Memory B cell (primary cell): ENCODE results near the gene TM9SF1.

Experiments used
- ATAC-seq: fragments of 150-1000 bp; cut with Tn5 transposase; 2 replicates; pipeline ENCODE4 v1.10.0; 2021; ENCODE audit warnings: low read depth, mild to moderate bottlenecking, moderate library complexity
- DNase-seq, 2 donors: peaks; one replicate each; pipeline ENCODE4 v3.0.0; 2022; ENCODE audit warnings: low spot score in 2 of 2
- H3K27ac Mint-ChIP-seq: one replicate; pipeline ENCODE4 v1.8.0; 2022; ENCODE audit warnings: mild to moderate bottlenecking, moderate library complexity, mixed read lengths
- H3K27me3 Mint-ChIP-seq: one replicate; pipeline ENCODE4 v1.8.0; 2022; ENCODE audit warnings: mixed read lengths
- H3K36me3 Mint-ChIP-seq: one replicate; pipeline ENCODE4 v1.8.0; 2022; ENCODE audit warnings: mild to moderate bottlenecking, mixed read lengths
- H3K4me1 Mint-ChIP-seq: one replicate; pipeline ENCODE4 v1.8.0; 2022; ENCODE audit warnings: mixed read lengths
- H3K4me3 Mint-ChIP-seq: one replicate; pipeline ENCODE4 v1.8.0; 2022; ENCODE audit warnings: mild to moderate bottlenecking, moderate library complexity, mixed read lengths
- H3K9me3 Mint-ChIP-seq: one replicate; pipeline ENCODE4 v1.8.0; 2022; ENCODE audit warnings: mixed read lengths

The TM9SF1 gene

DNA sequence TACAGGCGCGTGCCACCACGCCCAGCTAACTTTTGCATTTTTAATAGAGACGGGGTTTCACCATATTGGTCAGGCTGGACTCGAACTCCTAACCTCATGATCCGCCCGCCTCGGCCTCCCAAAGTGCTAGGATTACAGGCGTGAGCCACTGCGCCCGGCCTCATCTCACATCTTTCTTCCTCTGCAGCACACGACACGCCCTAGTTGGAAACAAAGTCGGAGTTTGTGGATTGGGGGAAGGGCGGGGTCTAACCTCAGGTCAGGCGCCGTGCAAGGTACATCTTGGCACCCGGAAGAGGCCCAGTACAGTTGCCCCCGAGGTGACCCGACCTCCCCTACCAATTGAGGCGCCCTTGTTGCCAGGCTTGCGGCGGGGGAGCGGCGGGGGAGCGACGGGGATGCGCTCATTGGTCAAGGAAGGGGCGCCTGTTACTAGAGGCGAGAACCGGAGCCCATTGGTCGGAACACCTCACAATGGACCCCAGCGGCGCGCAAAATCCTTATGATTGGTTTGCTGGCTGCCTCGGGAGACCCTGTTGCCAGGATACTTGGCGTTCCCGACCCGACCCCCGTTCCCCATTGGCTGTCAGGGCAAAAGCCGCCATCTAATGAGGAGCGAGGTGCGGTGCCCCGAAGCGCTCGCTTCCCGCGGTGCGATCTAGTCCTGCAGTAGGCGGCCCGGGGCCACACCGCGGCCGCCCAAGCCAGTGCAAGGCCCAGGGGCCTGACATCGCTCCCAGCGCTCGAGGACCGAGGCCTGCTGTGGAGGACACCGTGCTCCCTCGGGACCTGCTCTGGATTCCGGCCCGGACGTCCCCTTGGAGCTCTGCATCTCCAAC, 23.6 kb downstream of the TM9SF1 start, which contains the start of gene REC8:
Gene REC8, plus strand, starts transcription at position 659 of the 839 bp plus-strand sequence. CDS start 473 bp downstream, outside the sequence.
- ATAC-seq (peak; percentile 90), DNase-seq (peak; percentile 56 to 74)
- Mint-ChIP-seq H3K9me3 (no peaks in the 10 kb centered on the region), H3K36me3 (peaks cover 16% of the 10 kb centered on the region), H3K27me3 (no peaks in the 10 kb centered on the region), H3K27ac (peak within 1 kb of the TSS; percentile 84), H3K4me1 (peaks cover 22% of the 10 kb centered on the region), H3K4me3 (peak within 1 kb of the TSS; percentile 93)

GRCh38 chr14:24167469-24168114, 27.6 kb downstream of the TM9SF1 start:
- H3K36me3 Mint-ChIP-seq, result peaks cover 38% of the 10 kb centered on the region

DNA sequence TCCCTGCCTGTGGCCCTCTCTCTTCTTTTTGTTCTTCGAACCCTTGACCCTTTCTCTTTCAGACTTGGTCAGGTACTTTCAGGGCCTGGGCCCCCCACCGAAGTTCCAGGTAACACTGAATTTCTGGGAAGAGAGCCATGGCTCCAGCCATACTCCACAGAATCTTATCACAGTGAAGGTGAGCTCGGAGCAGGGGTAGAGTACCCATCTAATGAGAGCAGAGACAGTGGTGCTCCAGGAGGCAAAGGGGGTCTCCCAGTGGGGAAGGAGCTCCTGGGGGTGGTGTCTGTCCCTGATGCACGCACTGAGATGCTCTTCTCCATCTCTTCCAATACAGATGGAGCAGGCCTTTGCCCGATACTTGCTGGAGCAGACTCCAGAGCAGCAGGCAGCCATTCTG, 29.5 kb downstream of the TM9SF1 start:
- no peaks in the 10 kb centered on the region for H3K27me3 Mint-ChIP-seq
- H3K27ac Mint-ChIP-seq, result no peak overlapping the region
- H3K4me3 Mint-ChIP-seq, result no peak overlapping the region

More at GRCh38 chr14:24167469-24168114, 27.6 kb downstream of the TM9SF1 start:
- H3K4me1 Mint-ChIP-seq, result peaks cover 23% of the 10 kb centered on the region
- H3K27me3 Mint-ChIP-seq, result no peaks in the 10 kb centered on the region
- H3K4me3 Mint-ChIP-seq, result no peak overlapping the region
- peak overlapping the region; percentile 42 for H3K27ac Mint-ChIP-seq
- DNase-seq (no peak), ATAC-seq (no peak)
- H3K9me3 Mint-ChIP-seq, result no peaks in the 10 kb centered on the region

DNA sequence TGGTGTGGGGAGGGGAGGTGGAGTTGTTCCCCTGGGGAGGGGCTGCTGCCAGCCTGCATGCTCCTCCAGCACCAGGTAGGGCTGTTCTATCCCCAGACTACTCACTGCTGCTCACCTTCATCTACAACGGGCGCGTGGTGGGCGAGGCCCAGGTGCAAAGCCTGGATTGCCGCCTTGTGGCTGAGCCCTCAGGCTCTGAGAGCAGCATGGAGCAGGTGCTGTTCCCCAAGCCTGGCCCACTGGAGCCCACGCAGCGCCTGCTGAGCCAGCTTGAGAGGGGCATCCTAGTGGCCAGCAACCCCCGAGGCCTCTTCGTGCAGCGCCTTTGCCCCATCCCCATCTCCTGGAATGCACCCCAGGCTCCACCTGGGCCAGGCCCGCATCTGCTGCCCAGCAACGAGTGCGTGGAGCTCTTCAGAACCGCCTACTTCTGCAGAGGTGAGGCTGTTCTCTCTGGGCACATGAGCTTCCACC, 30.7 kb downstream of the TM9SF1 start:
- Mint-ChIP-seq H3K27me3 (no peaks in the 10 kb centered on the region), H3K27ac (peak overlapping the region; percentile 55), H3K4me3 (peak overlapping the region; percentile 33), H3K9me3 (no peaks in the 10 kb centered on the region), H3K36me3 (peaks cover 42% of the 10 kb centered on the region), H3K4me1 (peaks cover 25% of the 10 kb centered on the region)
- no peak for DNase-seq
- ATAC-seq, result no peak

More for the DNA sequence above, 29.5 kb downstream of the TM9SF1 start:
- Mint-ChIP-seq H3K4me1 (peaks cover 24% of the 10 kb centered on the region), H3K36me3 (peaks cover 45% of the 10 kb centered on the region), H3K9me3 (no peaks in the 10 kb centered on the region)
- ATAC-seq (no peak), DNase-seq (no peak)

DNA sequence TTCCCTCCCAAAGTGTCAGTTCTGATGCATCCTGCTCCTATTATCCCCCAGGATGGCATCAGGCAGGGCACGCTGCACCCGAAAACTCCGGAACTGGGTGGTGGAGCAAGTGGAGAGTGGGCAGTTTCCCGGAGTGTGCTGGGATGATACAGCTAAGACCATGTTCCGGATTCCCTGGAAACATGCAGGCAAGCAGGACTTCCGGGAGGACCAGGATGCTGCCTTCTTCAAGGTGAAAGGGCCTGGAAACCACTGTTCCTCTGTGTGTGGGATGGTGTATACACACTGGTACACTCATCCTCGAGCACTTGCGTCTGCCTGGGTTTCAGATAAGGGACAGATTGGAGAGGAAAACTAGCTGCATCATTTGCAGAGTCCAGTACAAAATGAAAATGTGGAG, 33.1 kb downstream of the TM9SF1 start:
- ATAC-seq, result no peak
- DNase-seq, result no peak

DNA sequence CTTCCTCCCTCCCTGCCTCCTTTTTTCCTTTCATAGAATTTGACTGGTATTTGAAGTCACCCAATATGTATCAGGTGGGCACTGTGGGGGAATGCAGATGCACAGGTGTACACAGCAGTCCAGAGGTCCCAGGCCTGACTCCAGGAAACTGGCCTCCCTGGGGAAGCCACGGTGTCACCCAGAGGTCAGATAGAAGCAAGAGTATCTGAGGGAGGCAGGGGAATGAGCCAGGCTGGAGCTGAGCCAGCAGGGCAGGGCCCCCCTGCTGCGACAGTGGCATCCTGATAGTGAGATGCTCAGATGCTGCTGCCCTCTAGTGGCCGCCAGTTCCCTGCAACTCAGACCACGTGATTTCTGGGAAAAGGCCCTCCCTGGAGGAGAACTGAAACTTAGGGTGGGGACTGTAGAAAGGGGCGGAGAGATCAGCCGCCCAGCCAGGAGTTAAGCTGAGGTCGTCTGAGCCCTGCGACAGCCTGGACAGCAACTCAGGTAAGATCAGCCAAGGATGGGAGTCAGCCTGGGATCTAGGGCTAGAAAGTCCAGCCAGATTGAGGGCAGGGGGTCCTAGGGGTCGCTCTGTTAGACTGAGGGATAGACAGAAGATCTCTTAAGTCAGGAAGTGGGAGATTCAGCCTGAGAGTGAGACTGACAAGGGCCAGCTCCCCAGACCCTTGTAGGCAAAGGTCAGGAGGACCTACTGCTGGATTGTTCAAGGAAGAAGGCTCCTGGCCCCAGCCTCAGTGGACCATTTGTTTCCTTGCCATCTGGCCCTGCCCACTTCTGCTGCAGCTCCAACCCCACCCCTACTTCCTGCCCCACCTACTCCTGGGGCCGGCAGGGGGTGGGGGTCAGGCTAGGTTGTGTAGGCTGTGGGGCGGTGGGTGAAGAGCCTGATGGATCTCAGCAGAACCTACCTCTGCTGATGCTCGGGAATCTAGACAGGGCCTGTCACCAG, 34.1 kb downstream of the TM9SF1 start, which contains the start of gene IRF9:
Gene IRF9, plus strand, starts transcription at position 416 of the 955 bp plus-strand sequence. CDS start 880 bp downstream, outside the sequence.
- Mint-ChIP-seq H3K4me1 (peaks cover 17% of the 10 kb centered on the region), H3K36me3 (peaks cover 38% of the 10 kb centered on the region), H3K27me3 (no peaks in the 10 kb centered on the region), H3K27ac (peak within 1 kb of the TSS; percentile 95), H3K4me3 (peak within 1 kb of the TSS; percentile 99), H3K9me3 (no peaks in the 10 kb centered on the region)
- ATAC-seq (peak; percentile 92), DNase-seq (peak; percentile 98)

More for the DNA sequence above, 33.1 kb downstream of the TM9SF1 start:
- Mint-ChIP-seq H3K9me3 (no peaks in the 10 kb centered on the region), H3K27ac (peak overlapping the region; percentile 95), H3K4me1 (peaks cover 17% of the 10 kb centered on the region), H3K27me3 (no peaks in the 10 kb centered on the region), H3K36me3 (peaks cover 37% of the 10 kb centered on the region), H3K4me3 (peak overlapping the region; percentile 99)

GRCh38 chr14:24160499-24160849, 34.8 kb downstream of the TM9SF1 start:
- H3K27ac Mint-ChIP-seq, result peak overlapping the region; percentile 95
- no peak for DNase-seq
- no peaks in the 10 kb centered on the region for H3K9me3 Mint-ChIP-seq
- peak overlapping the region; percentile 99 for H3K4me3 Mint-ChIP-seq
- H3K4me1 Mint-ChIP-seq, result peaks cover 17% of the 10 kb centered on the region
- H3K36me3 Mint-ChIP-seq, result peaks cover 39% of the 10 kb centered on the region
- no peak for ATAC-seq
- H3K27me3 Mint-ChIP-seq, result no peaks in the 10 kb centered on the region

- Mint-ChIP-seq H3K36me3 (peaks cover 35% of the 10 kb centered on the region), H3K27me3 (no peaks in the 10 kb centered on the region), H3K27ac (peak overlapping the region; percentile 95), H3K4me1 (peaks cover 16% of the 10 kb centered on the region), H3K9me3 (no peaks in the 10 kb centered on the region), H3K4me3 (no peak overlapping the region)
- DNase-seq, result no peak
- no peak for ATAC-seq
Observed at GRCh38 chr14:24159777-24160498, 35.3 kb downstream of the TM9SF1 start.

GRCh38 chr14:24157331-24157730, 37.9 kb downstream of the TM9SF1 start:
- H3K4me3 Mint-ChIP-seq, result no peak overlapping the region
- no peak for ATAC-seq
- H3K9me3 Mint-ChIP-seq, result no peaks in the 10 kb centered on the region
- H3K4me1 Mint-ChIP-seq, result peaks cover 8% of the 10 kb centered on the region
- H3K36me3 Mint-ChIP-seq, result peaks cover 23% of the 10 kb centered on the region
- peak overlapping the region; percentile 9 for H3K27ac Mint-ChIP-seq
- DNase-seq, result no peak
- no peaks in the 10 kb centered on the region for H3K27me3 Mint-ChIP-seq

DNA sequence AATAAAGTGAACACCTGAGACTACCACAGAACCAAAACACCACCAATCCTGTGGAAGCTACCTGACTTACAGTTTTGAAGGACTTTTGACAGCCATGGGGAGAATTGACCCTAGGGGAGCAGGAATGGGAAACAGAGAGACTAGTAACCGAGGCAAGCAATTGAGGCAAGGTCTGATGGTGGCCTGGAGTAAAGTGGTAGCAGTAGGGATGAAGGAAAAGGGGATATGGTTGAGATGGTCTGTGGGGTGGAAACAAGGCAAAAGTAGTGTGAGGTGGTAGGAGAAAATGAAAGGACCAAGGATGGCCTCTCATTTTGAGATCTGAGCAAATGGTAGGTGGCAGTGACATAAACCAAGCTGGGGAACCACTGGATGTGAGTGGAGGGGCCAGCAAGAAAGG, 38.4 kb downstream of the TM9SF1 start:
- no peak for ATAC-seq
- Mint-ChIP-seq H3K4me3 (no peak overlapping the region), H3K36me3 (peaks cover 22% of the 10 kb centered on the region), H3K27me3 (no peaks in the 10 kb centered on the region), H3K27ac (peak overlapping the region; percentile 9), H3K4me1 (peaks cover 4% of the 10 kb centered on the region), H3K9me3 (no peaks in the 10 kb centered on the region)
- no peak for DNase-seq

GRCh38 chr14:24155100-24155499, 40.1 kb downstream of the TM9SF1 start:
- peaks cover 27% of the 10 kb centered on the region for H3K36me3 Mint-ChIP-seq

DNA sequence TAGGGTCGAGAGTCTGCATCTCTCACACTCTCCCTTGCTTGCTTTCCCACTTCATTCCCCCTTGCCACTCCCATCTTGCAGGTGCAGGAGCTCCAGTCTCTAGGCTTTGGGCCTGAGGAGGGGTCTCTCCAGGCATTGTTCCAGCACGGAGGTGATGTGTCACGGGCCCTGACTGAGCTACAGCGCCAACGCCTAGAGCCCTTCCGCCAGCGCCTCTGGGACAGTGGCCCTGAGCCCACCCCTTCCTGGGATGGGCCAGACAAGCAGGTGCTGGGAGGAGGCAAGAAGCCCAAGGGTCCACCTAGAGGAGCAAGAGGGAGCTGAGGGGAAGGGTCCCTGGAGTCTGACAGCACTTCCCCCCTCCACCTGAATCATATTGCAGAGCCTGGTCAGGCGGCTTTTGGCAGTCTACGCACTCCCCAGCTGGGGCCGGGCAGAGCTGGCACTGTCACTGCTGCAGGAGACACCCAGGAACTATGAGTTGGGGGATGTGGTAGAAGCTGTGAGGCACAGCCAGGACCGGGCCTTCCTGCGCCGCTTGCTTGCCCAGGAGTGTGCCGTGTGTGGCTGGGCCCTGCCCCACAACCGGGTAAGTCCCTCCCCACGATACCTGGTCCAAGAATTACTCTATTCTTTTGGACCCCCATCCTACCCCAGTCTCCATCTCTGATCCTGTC, 43.7 kb downstream of the TM9SF1 start:
- ATAC-seq, result no peak
- Mint-ChIP-seq H3K27me3 (no peaks in the 10 kb centered on the region), H3K4me1 (peaks cover 22% of the 10 kb centered on the region), H3K9me3 (no peaks in the 10 kb centered on the region), H3K27ac (no peak overlapping the region), H3K36me3 (peaks cover 17% of the 10 kb centered on the region), H3K4me3 (no peak overlapping the region)
- no peak for DNase-seq

More at GRCh38 chr14:24155100-24155499, 40.1 kb downstream of the TM9SF1 start:
- ATAC-seq (no peak), DNase-seq (no peak)
- Mint-ChIP-seq H3K27ac (peak overlapping the region; percentile 70), H3K4me3 (no peak overlapping the region), H3K9me3 (no peaks in the 10 kb centered on the region), H3K27me3 (no peaks in the 10 kb centered on the region), H3K4me1 (peaks cover 5% of the 10 kb centered on the region)
